Sigmoid colon (tissue), 4 donors: Measurements from ENCODE around the gene NCKAP5L.

Experiments
- EP300 ChIP-seq, 4 donors: sonication (generic); formaldehyde crosslinking; IDR thresholded peaks; one replicate each; pipeline ENCODE4 v1.6.1; 2017; ENCODE audit warnings: antibody characterized with exemption in 4 of 4
- POLR2A ChIP-seq, 2 donors: fragments of 450-650 bp; IDR thresholded peaks; one replicate each; pipeline ENCODE4 v1.6.1; 2016; ENCODE audit warnings: antibody characterized with exemption in 2 of 2, mild to moderate bottlenecking in 2 of 2, moderate library complexity in 2 of 2
- POLR2AphosphoS5 ChIP-seq, 4 donors: sonication (generic); formaldehyde crosslinking; IDR thresholded peaks; one replicate each; pipeline ENCODE4 v1.6.1; 2017; ENCODE audit warnings: antibody characterized with exemption in 4 of 4
- TF ChIP-seq, protein P1 (sequence below), 4 experiments: fragments of 450-650 bp in 3 of 4; fragments of 200-600 bp in 1 of 4; IDR thresholded peaks; one replicate each; pipeline ENCODE4 v1.5.1; 2016 to 2019; ENCODE audit warnings: antibody characterized with exemption in 4 of 4, mild to moderate bottlenecking in 3 of 4, moderate library complexity in 2 of 4

DNA sequence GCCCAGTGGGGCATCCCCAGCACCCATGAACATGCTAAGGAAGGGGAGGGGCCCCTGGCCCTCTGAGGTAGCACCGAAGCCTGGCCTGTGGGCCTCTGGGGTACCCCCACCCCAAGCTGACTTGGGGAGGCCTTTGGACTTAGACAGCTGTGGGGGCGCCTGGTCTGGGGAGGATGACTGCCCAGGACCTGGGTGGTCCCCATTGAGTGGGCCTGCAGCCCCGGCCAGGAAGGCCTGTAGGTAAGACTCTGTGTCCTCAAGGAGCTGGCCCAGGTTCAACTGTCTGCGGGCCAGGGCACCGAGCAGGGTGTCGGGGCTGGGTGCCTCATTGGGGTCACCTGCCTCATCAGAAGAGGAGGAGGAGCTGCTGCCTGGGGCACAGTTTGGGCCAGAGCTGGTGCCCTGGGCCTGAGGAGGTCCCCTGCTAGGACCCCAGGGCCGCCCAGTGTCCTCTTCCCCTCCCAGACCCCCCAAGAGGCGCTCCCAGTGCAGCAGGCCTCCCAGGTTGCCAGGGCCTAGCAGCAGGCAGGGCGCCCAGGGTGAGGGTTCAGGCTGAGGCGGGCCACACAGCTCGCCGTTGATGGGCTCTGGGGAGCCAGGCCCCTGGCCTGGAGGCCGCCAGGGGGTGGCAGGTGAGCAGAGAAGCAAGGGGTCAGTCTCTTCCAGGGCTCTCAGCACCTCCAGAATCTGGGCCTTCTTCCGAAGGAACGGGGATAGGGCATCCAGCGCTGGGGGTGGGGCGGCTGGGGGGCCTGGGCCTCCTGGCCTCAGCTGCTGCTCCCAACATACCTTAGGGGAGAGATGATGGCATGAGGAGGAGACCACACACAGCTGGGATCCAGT is 31.4 kb downstream of the NCKAP5L start:
- TF ChIP-seq POLR2AphosphoS5 (IDR thresholded peaks at IDR 0.05) (no peak), POLR2A (IDR thresholded peaks at IDR 0.05) (no peak), EP300 (IDR thresholded peaks at IDR 0.05) (no peak)
- TF ChIP-seq, protein P1, sequence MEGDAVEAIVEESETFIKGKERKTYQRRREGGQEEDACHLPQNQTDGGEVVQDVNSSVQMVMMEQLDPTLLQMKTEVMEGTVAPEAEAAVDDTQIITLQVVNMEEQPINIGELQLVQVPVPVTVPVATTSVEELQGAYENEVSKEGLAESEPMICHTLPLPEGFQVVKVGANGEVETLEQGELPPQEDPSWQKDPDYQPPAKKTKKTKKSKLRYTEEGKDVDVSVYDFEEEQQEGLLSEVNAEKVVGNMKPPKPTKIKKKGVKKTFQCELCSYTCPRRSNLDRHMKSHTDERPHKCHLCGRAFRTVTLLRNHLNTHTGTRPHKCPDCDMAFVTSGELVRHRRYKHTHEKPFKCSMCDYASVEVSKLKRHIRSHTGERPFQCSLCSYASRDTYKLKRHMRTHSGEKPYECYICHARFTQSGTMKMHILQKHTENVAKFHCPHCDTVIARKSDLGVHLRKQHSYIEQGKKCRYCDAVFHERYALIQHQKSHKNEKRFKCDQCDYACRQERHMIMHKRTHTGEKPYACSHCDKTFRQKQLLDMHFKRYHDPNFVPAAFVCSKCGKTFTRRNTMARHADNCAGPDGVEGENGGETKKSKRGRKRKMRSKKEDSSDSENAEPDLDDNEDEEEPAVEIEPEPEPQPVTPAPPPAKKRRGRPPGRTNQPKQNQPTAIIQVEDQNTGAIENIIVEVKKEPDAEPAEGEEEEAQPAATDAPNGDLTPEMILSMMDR (IDR thresholded peaks at IDR 0.05), result no peak
